Measurements from ENCODE around the gene RANGAP1. TPM values are rescaled to one million over a fixed set of nuclear protein-coding genes. Genes with fewer than 3 reads are reported as not detected.

The RANGAP1 gene
- total and polyA plus RNA-seq, 7 donors: 18.7 to 64.8 (median 30.7) TPM

DNA sequence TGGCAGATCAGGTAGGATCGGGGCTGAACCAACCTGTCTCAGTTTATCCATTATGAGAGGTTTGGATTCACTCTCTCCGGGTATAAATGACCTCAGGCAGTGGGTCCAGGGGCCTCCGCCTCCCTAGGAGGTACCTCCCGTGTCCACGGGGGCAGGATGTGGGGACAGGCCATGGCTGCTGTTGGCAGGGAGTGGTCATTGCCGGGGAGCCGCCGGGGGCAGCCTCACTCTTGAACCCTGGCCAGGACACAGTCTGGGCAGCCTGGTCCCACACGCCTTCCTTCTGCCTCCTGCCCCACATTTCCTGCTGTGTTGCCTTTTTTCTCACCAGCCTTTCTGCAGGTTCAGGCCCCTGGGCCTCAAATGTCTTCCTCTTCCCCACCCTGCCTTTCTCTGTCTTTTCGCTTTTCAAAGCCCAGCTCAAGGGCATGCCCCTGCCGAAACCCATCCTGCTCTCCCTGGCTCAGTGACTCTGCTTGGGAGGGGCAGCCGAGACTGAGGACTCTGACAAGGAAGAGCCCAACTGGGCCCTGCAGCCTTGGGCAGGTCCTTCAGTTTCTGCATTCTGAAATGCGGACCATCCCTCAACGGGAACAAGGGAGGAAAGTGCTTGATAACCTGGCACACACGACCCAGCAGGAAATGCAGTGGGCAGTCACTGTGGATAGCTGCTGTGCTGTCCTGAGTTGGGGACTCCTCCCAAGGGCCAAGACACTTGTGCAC is 46.4 kb upstream of the RANGAP1 start:
- no peak overlapping the region for H3K27ac ChIP-seq
- peaks cover 29 to 98% (median 44%) of the 10 kb centered on the region in 4 donors for H3K36me3 ChIP-seq
- no peaks in the 10 kb centered on the region for H3K4me1 ChIP-seq
- no peak overlapping the region for H3K4me3 ChIP-seq
- no peak for DNase-seq
- H3K9me3 ChIP-seq: no peaks in the 10 kb centered on the region
- no peak for TF ChIP-seq POLR2AphosphoS5 (IDR thresholded peaks at IDR 0.05)
- TF ChIP-seq POLR2A (IDR thresholded peaks at IDR 0.05): no peak
- no peak for TF ChIP-seq EP300 (IDR thresholded peaks at IDR 0.05)
- TF ChIP-seq CTCF (IDR thresholded peaks at IDR 0.05): no peak
- no peaks in the 10 kb centered on the region for H3K27me3 ChIP-seq
- intact Hi-C loops (cut with DNase I): no loop called here
- WGBS, 2 donors: 91 to 93% methylated on average over 15 of the region's 15 CpGs

- no peak for DNase-seq
- Histone ChIP-seq H3K9me3 (no peaks in the 10 kb centered on the region), H3K4me1 (no peaks in the 10 kb centered on the region), H3K4me3 (no peak overlapping the region), H3K27me3 (no peaks in the 10 kb centered on the region), H3K36me3 (peaks cover 41 to 98% (median 56%) of the 10 kb centered on the region in 4 donors), H3K27ac (no peak overlapping the region)
- TF ChIP-seq POLR2A (IDR thresholded peaks at IDR 0.05): no peak
- no peak for TF ChIP-seq POLR2AphosphoS5 (IDR thresholded peaks at IDR 0.05)
- no peak for TF ChIP-seq EP300 (IDR thresholded peaks at IDR 0.05)
- no peak for TF ChIP-seq CTCF (IDR thresholded peaks at IDR 0.05)
- intact Hi-C loops (cut with DNase I): no loop called here
- WGBS, 2 donors: 97% methylated on average over 7 of the region's 7 CpGs
These were observed 44.2 kb upstream of the RANGAP1 start for GRCh38 chr22:41330169-41330568.

- Histone ChIP-seq H3K27me3 (no peaks in the 10 kb centered on the region), H3K4me1 (peaks cover 0 to 3% (median 0%) of the 10 kb centered on the region in 4 donors), H3K9me3 (no peaks in the 10 kb centered on the region), H3K4me3 (no peak overlapping the region), H3K36me3 (peaks cover 33 to 99% (median 60%) of the 10 kb centered on the region in 4 donors), H3K27ac (no peak overlapping the region)
- no peak for TF ChIP-seq POLR2A (IDR thresholded peaks at IDR 0.05)
- TF ChIP-seq CTCF (IDR thresholded peaks at IDR 0.05): no peak
- no peak for TF ChIP-seq EP300 (IDR thresholded peaks at IDR 0.05)
- no peak for TF ChIP-seq POLR2AphosphoS5 (IDR thresholded peaks at IDR 0.05)
- intact Hi-C loops (cut with DNase I): no loop called here
- no peak for DNase-seq
- WGBS, 2 donors: 90 to 92% methylated on average over 16 of the region's 16 CpGs
These were observed 41.1 kb upstream of the RANGAP1 start for GRCh38 chr22:41327124-41327523.

GRCh38 chr22:41324821-41325528 is 39.0 kb upstream of the RANGAP1 start:
- H3K36me3 ChIP-seq: peaks cover 26 to 91% (median 49%) of the 10 kb centered on the region in 4 donors
- peaks cover 0 to 3% (median 0%) of the 10 kb centered on the region in 4 donors for H3K4me1 ChIP-seq
- no peaks in the 10 kb centered on the region for H3K9me3 ChIP-seq
- intact Hi-C loops (cut with DNase I): no loop called here
- H3K4me3 ChIP-seq: no peak overlapping the region
- no peaks in the 10 kb centered on the region for H3K27me3 ChIP-seq
- DNase-seq: no peak
- WGBS, 2 donors: 96% methylated on average over 5 of the region's 5 CpGs
- no peak for TF ChIP-seq CTCF (IDR thresholded peaks at IDR 0.05)
- no peak for TF ChIP-seq POLR2A (IDR thresholded peaks at IDR 0.05)
- TF ChIP-seq EP300 (IDR thresholded peaks at IDR 0.05): no peak
- TF ChIP-seq POLR2AphosphoS5 (IDR thresholded peaks at IDR 0.05): no peak
- H3K27ac ChIP-seq: no peak overlapping the region

Data from sigmoid colon (tissue), 7 donors.